SU-DHL-6 (cell line): ENCODE measurements around the gene ARL8B.

ENCODE experiments used
- H2AFZ ChIP-seq: fragments of 200-600 bp; sonication (generic); 2 replicates; pipeline ENCODE4 v1.6.1; 2014; ENCODE audit warnings: low read depth, mild to moderate bottlenecking, moderate library complexity, mixed read lengths, antibody characterized with exemption, low read length; ENCODE audit not compliant: severe bottlenecking
- H3F3A ChIP-seq: fragments of 200-600 bp; shearing (Covaris generic); 2 replicates; pipeline ENCODE4 v1.6.0; 2016; ENCODE audit warnings: antibody characterized with exemption, mild to moderate bottlenecking; ENCODE audit not compliant: insufficient read depth
- H3K27ac ChIP-seq: fragments of 200-600 bp; sonication (generic); 2 replicates; pipeline ENCODE4 v1.5.1; 2016; ENCODE audit warnings: low read depth, mild to moderate bottlenecking, low read length, moderate library complexity, mixed read lengths
- H3K27me3 ChIP-seq: fragments of 200-600 bp; sonication (generic), shearing (Covaris generic); 2 replicates; pipeline ENCODE4 v1.6.0; 2014; ENCODE audit warnings: mild to moderate bottlenecking, low read length
- H3K36me3 ChIP-seq: fragments of 200-600 bp; sonication (generic); 2 replicates; pipeline ENCODE4 v1.6.1; 2014; ENCODE audit warnings: mild to moderate bottlenecking, low read length, mixed read lengths
- H3K4me2 ChIP-seq: fragments of 300-600, 200-600 bp; shearing (Covaris generic), sonication (generic); 2 replicates; pipeline ENCODE4 v1.6.0; 2014; ENCODE audit warnings: low read length, low read depth, mild to moderate bottlenecking; ENCODE audit not compliant: poor library complexity, severe bottlenecking
- H3K4me3 ChIP-seq: fragments of 200-600 bp; sonication (generic); 2 replicates; pipeline ENCODE4 v1.5.1; 2014; ENCODE audit warnings: antibody characterized with exemption, low read length, mild to moderate bottlenecking, mixed read lengths; ENCODE audit not compliant: insufficient read depth, poor library complexity, severe bottlenecking
- H3K79me2 ChIP-seq: fragments of 200-600 bp; sonication (generic); 2 replicates; pipeline ENCODE4 v1.6.1; 2014; ENCODE audit warnings: mild to moderate bottlenecking, low read length, moderate library complexity; ENCODE audit not compliant: insufficient read depth
- H3K9ac ChIP-seq: fragments of 200-600 bp; sonication (generic); 2 replicates; pipeline ENCODE4 v1.7.0; 2014; ENCODE audit warnings: mild to moderate bottlenecking, low read length
- H3K9me2 ChIP-seq: fragments of 200-600 bp; sonication (generic); replicated peaks from 2 replicates; pipeline ENCODE4 v1.6.1; 2014; ENCODE audit warnings: low read length; ENCODE audit not compliant: insufficient read depth
- H3K9me3 ChIP-seq: fragments of 200-600 bp; sonication (generic); 2 replicates; pipeline ENCODE4 v1.6.1; 2014; ENCODE audit warnings: low read length, mixed read lengths; ENCODE audit not compliant: insufficient read depth
- H4K20me1 ChIP-seq: fragments of 200-600 bp; sonication (generic); 2 replicates; pipeline ENCODE4 v1.6.1; 2014; ENCODE audit warnings: low read depth, mild to moderate bottlenecking, antibody characterized with exemption, low read length, moderate library complexity, mixed read lengths
- EZH2phosphoT487 ChIP-seq: fragments of 200-600 bp; sonication (generic), shearing (Covaris generic); conservative IDR thresholded peaks from 2 replicates; pipeline ENCODE4 v1.6.1; 2018; ENCODE audit warnings: mild to moderate bottlenecking, antibody characterized with exemption, low read length, moderate library complexity, mixed read lengths
- TF ChIP-seq, protein P1 (sequence below): fragments of 200-600 bp; sonication (generic); IDR thresholded peaks from one replicate; pipeline ENCODE4 v1.5.1; 2017; ENCODE audit warnings: antibody characterized with exemption, mild to moderate bottlenecking, low read length, moderate library complexity; ENCODE audit not compliant: insufficient read depth, poor library complexity, severe bottlenecking

ARL8B gene

GRCh38 chr3:5092018-5092417 lies 30.1 kb upstream of the ARL8B start:
- no peaks in the 10 kb centered on the region for H3F3A ChIP-seq
- TF ChIP-seq, protein P1, sequence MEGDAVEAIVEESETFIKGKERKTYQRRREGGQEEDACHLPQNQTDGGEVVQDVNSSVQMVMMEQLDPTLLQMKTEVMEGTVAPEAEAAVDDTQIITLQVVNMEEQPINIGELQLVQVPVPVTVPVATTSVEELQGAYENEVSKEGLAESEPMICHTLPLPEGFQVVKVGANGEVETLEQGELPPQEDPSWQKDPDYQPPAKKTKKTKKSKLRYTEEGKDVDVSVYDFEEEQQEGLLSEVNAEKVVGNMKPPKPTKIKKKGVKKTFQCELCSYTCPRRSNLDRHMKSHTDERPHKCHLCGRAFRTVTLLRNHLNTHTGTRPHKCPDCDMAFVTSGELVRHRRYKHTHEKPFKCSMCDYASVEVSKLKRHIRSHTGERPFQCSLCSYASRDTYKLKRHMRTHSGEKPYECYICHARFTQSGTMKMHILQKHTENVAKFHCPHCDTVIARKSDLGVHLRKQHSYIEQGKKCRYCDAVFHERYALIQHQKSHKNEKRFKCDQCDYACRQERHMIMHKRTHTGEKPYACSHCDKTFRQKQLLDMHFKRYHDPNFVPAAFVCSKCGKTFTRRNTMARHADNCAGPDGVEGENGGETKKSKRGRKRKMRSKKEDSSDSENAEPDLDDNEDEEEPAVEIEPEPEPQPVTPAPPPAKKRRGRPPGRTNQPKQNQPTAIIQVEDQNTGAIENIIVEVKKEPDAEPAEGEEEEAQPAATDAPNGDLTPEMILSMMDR: no peak
- no peak for TF ChIP-seq EZH2phosphoT487
- no peaks in the 10 kb centered on the region for H3K79me2 ChIP-seq
- no peak overlapping the region for H3K4me2 ChIP-seq
- no peak overlapping the region for H2AFZ ChIP-seq
- no peaks in the 10 kb centered on the region for H3K9me2 ChIP-seq
- H3K27me3 ChIP-seq: no peaks in the 10 kb centered on the region
- no peaks in the 10 kb centered on the region for H4K20me1 ChIP-seq
- H3K36me3 ChIP-seq: no peaks in the 10 kb centered on the region
- no peaks in the 10 kb centered on the region for H3K9me3 ChIP-seq
- no peak overlapping the region for H3K4me3 ChIP-seq
- H3K27ac ChIP-seq: no peak overlapping the region
- H3K9ac ChIP-seq: no peak overlapping the region

GRCh38 chr3:5093731-5094130 lies 28.4 kb upstream of the ARL8B start:
- no peaks in the 10 kb centered on the region for H4K20me1 ChIP-seq
- no peaks in the 10 kb centered on the region for H3K27me3 ChIP-seq
- H3K36me3 ChIP-seq: no peaks in the 10 kb centered on the region
- H2AFZ ChIP-seq: no peak overlapping the region
- H3K79me2 ChIP-seq: no peaks in the 10 kb centered on the region
- H3F3A ChIP-seq: no peaks in the 10 kb centered on the region
- no peak overlapping the region for H3K4me2 ChIP-seq
- H3K9me3 ChIP-seq: no peaks in the 10 kb centered on the region
- H3K9ac ChIP-seq: no peak overlapping the region
- no peak overlapping the region for H3K4me3 ChIP-seq
- no peaks in the 10 kb centered on the region for H3K9me2 ChIP-seq
- H3K27ac ChIP-seq: no peak overlapping the region
- TF ChIP-seq EZH2phosphoT487: no peak
- TF ChIP-seq, protein P1: no peak

DNA sequence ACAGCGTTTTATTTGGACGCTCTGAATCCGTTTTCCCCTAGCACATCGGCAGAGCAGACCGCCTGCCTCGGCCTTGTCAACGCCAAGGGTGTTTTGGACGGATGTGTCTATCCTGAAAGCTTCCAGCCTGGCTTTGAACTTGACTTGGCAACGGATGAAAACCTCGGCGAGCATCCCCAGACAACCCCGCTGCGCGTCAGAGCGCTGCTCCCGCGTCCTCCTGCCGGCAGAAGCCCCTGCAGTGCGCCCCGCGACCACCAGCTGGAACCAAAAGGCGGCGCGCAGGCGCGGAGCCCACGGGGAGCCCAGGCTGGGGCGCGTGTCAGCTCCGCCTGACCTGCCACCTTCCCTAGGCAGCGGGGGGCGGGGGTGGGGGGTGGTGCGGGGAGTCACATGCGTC lies 26.2 kb upstream of the ARL8B start:
- H3F3A ChIP-seq: no peaks in the 10 kb centered on the region
- no peak overlapping the region for H3K9ac ChIP-seq
- no peak overlapping the region for H3K4me2 ChIP-seq

More for the DNA sequence above, 26.2 kb upstream of the ARL8B start:
- Histone ChIP-seq H3K4me3 (no peak overlapping the region), H4K20me1 (no peaks in the 10 kb centered on the region), H3K9me3 (no peaks in the 10 kb centered on the region), H3K79me2 (no peaks in the 10 kb centered on the region), H3K9me2 (no peaks in the 10 kb centered on the region), H3K27me3 (no peaks in the 10 kb centered on the region), H3K27ac (no peak overlapping the region), H3K36me3 (no peaks in the 10 kb centered on the region), H2AFZ (no peak overlapping the region)
- TF ChIP-seq EZH2phosphoT487: no peak
- TF ChIP-seq, protein P1: no peak
